Uterus (tissue), 4 donors: Measurements from ENCODE around the gene CES4A. TPM values are rescaled to one million over a fixed set of nuclear protein-coding genes. Genes with fewer than 3 reads are reported as not detected.
"Not testable (repeated sequence)": the region's sequence is repeated elsewhere in the genome, so short reads cannot be mapped to it uniquely, and the experiment has no call there.

Experiments used
- DNase-seq, 2 donors: peaks; one replicate each; pipeline ENCODE4 v3.0.0-alpha.2; 2019 to 2020
- H3K27ac ChIP-seq, 2 donors: fragments of 200-600 bp; sonication (generic); 1 replicate in 1 of 2; 2 replicates in 1 of 2; pipeline ENCODE4 v1.5.1; 2016 to 2018
- H3K27me3 ChIP-seq, 2 donors: fragments of 200-600 bp; sonication (generic); one replicate each; pipeline ENCODE4 v1.5.1; 2018 to 2019; ENCODE audit warnings: control low read depth in 1 of 2
- H3K36me3 ChIP-seq, 2 donors: fragments of 200-600 bp; sonication (generic); one replicate each; pipeline ENCODE4 v1.5.1; 2019; ENCODE audit warnings: control low read depth in 1 of 2
- H3K4me1 ChIP-seq, 2 donors: fragments of 200-600 bp; sonication (generic); one replicate each; pipeline ENCODE4 v1.5.1; 2018 to 2019; ENCODE audit warnings: control low read depth in 1 of 2
- H3K4me3 ChIP-seq, 2 donors: fragments of 200-600 bp; sonication (generic); 1 replicate in 1 of 2; 2 replicates in 1 of 2; pipeline ENCODE4 v1.5.1; 2018 to 2019; ENCODE audit warnings: mild to moderate bottlenecking in 1 of 2
- H3K9me3 ChIP-seq, 2 donors: fragments of 200-600 bp; sonication (generic); one replicate each; pipeline ENCODE4 v1.5.1; 2019; ENCODE audit warnings: control low read depth in 1 of 2
- CTCF ChIP-seq, 4 experiments: fragments of 200-600 bp in 2 of 4; fragments of 450-650 bp in 2 of 4; sonication (generic) in 2 of 4; IDR thresholded peaks; one replicate each; pipeline ENCODE4 v1.5.1; 2016 to 2019; ENCODE audit warnings: antibody characterized with exemption in 4 of 4, mild to moderate bottlenecking in 2 of 4, moderate library complexity in 1 of 4
- POLR2A ChIP-seq, 2 donors: fragments of 450-650 bp; IDR thresholded peaks; one replicate each; pipeline ENCODE4 v1.6.1; 2016; ENCODE audit warnings: antibody characterized with exemption in 2 of 2, mild to moderate bottlenecking in 1 of 2, moderate library complexity in 1 of 2
- intact Hi-C: fragments of 100-400 bp; cut with DNase I; formaldehyde crosslinking; loops from one replicate; pipeline ENCODE4 v1.15.1; 2023; ENCODE audit warnings: low total_unique reads
- total RNA-seq, 4 donors: library from RNA; depleted of rRNA in 3 of 4; stranded (reverse); fragments of >200 nt in 3 of 4; gene quantifications; one replicate each; pipeline versions ENCODE4 v1.1.0 to v1.2.4, GENCODE V29; 2014 to 2023
- donor health status: DM: yes; HTN: yes; CAD: no.

The CES4A gene
- total RNA-seq, 4 donors from 2014 or later: 0.29 to 9.6 (median 5.4) TPM

GRCh38 chr16:66943426-66944053 is 44.8 kb upstream of the CES4A start:
- Histone ChIP-seq H3K27ac (no peak overlapping the region), H3K27me3 (no peaks in the 10 kb centered on the region), H3K9me3 (no peaks in the 10 kb centered on the region), H3K4me3 (no peak overlapping the region), H3K36me3 (no peaks in the 10 kb centered on the region), H3K4me1 (peaks cover 0 to 1% of the 10 kb centered on the region in 2 donors)
- DNase-seq: no peak
- TF ChIP-seq CTCF (IDR thresholded peaks at IDR 0.05): no peak
- TF ChIP-seq POLR2A (IDR thresholded peaks at IDR 0.05): no peak
- intact Hi-C loops: no loop called here

GRCh38 chr16:66944054-66944441 is 44.3 kb upstream of the CES4A start:
- H3K4me1 ChIP-seq: peaks cover 0 to 6% of the 10 kb centered on the region in 2 donors
- no peaks in the 10 kb centered on the region for H3K27me3 ChIP-seq
- no peak for TF ChIP-seq CTCF (IDR thresholded peaks at IDR 0.05)
- no peak for TF ChIP-seq POLR2A (IDR thresholded peaks at IDR 0.05)
- no peak for DNase-seq
- no peak overlapping the region for H3K4me3 ChIP-seq
- H3K36me3 ChIP-seq: no peaks in the 10 kb centered on the region
- intact Hi-C loops: no loop called here
- no peaks in the 10 kb centered on the region for H3K9me3 ChIP-seq
- no peak overlapping the region for H3K27ac ChIP-seq

DNA sequence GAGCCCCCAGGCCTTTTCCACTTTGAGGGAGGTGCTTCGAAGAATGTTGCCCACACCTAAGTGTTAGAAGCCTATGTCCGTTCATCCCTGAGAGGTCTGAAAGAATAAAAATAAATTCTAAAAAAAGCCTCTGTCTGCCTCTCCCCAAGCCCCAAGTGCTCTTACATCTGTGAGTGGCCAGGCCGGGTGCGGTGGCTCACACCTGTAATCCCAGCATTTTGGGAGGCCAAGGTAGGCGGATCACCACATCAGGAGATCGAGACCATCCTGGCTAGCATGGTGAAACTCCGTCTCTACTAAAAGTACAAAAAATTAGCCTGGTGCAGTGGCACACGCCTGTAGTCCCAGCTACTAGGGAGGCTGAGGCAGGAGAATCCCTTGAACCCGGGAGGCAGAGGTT is 43.4 kb upstream of the CES4A start:
- H3K4me3 ChIP-seq, DNase-seq, H3K27me3 ChIP-seq, intact Hi-C loops, H3K4me1 ChIP-seq, H3K36me3 ChIP-seq, H3K9me3 ChIP-seq, H3K27ac ChIP-seq: not testable (repeated sequence)

GRCh38 chr16:66945939-66946338 is 42.5 kb upstream of the CES4A start:
- Histone ChIP-seq H3K36me3 (no peaks in the 10 kb centered on the region), H3K27me3 (no peaks in the 10 kb centered on the region), H3K4me1 (peaks cover 0 to 7% of the 10 kb centered on the region in 2 donors), H3K4me3 (no peak overlapping the region), H3K9me3 (no peaks in the 10 kb centered on the region), H3K27ac (no peak overlapping the region)
- no peak for TF ChIP-seq CTCF (IDR thresholded peaks at IDR 0.05)
- TF ChIP-seq POLR2A (IDR thresholded peaks at IDR 0.05): no peak
- DNase-seq: no peak
- intact Hi-C loops: no loop called here

DNA sequence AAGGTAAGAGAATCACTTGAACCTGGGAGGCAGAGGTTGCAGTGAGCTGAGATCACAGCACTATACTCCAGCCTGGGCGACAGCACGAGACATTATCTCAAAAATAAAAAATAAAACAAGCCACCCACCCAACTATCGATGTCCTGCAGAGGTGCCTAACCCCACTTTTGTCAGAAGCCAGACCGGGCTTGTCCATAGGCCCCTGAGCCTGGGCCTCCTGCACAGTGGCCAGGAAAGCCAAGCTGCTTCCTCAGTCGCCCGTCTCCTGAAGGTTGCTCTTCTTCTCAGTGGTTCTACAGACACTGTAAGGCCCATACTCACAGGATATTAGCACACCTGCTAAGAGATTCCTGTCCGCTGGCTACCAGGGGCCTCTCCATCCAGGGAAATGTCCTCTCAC is 41.8 kb upstream of the CES4A start:
- no peak overlapping the region for H3K27ac ChIP-seq
- intact Hi-C loops: no loop called here
- H3K4me3 ChIP-seq: no peak overlapping the region
- H3K4me1 ChIP-seq: peaks cover 0 to 7% of the 10 kb centered on the region in 2 donors
- DNase-seq: no peak
- H3K9me3 ChIP-seq: no peaks in the 10 kb centered on the region
- no peaks in the 10 kb centered on the region for H3K27me3 ChIP-seq
- H3K36me3 ChIP-seq: no peaks in the 10 kb centered on the region
- TF ChIP-seq POLR2A (IDR thresholded peaks at IDR 0.05) (no peak), CTCF (IDR thresholded peaks at IDR 0.05) (no peak)

GRCh38 chr16:66946974-66947301 is 41.5 kb upstream of the CES4A start:
- Histone ChIP-seq H3K27ac (no peak overlapping the region), H3K9me3 (no peaks in the 10 kb centered on the region), H3K27me3 (no peaks in the 10 kb centered on the region), H3K36me3 (no peaks in the 10 kb centered on the region), H3K4me1 (peaks cover 0 to 7% of the 10 kb centered on the region in 2 donors), H3K4me3 (no peak overlapping the region)
- intact Hi-C loops: no loop called here
- TF ChIP-seq POLR2A (IDR thresholded peaks at IDR 0.05) (no peak), CTCF (IDR thresholded peaks at IDR 0.05) (no peak)
- DNase-seq: no peak
